ENCODE measurements around the gene DOCK4.

DNA sequence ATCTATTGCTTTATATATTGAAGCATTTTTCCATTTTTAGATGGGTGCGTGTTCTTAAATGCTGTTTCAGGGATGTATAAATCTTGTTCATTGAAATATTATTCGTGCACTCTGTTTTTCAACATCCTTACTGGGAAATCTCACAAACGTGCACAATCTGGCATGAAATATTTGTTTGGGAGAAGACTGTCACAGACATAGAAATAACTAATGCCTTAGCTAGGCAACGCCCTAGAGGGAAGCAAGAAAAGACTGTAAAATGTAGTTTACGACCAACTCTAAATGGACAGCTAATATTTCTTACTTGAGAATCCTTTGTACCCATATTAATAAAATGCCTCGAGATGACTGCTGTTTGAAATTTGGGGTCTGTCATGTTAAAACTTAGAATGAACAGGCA is 8.9 kb downstream of the DOCK4 start:
- TF ChIP-seq YY1 (IDR thresholded peaks at IDR 0.05; ENCODE audit: low read depth): no peak
- no peak for TF ChIP-seq FOXM1 (IDR thresholded peaks at IDR 0.05; ENCODE audit: borderline replicate concordance, low read depth)
- TF ChIP-seq NFIC (IDR thresholded peaks at IDR 0.05): no peak
- TF ChIP-seq, protein P1, sequence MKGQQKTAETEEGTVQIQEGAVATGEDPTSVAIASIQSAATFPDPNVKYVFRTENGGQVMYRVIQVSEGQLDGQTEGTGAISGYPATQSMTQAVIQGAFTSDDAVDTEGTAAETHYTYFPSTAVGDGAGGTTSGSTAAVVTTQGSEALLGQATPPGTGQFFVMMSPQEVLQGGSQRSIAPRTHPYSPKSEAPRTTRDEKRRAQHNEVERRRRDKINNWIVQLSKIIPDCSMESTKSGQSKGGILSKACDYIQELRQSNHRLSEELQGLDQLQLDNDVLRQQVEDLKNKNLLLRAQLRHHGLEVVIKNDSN (IDR thresholded peaks at IDR 0.05): no peak
- TF ChIP-seq CEBPB (IDR thresholded peaks at IDR 0.05): no peak
- no peak for TF ChIP-seq TEAD4 (IDR thresholded peaks at IDR 0.05)
- no peak for TF ChIP-seq EP300 (IDR thresholded peaks at IDR 0.05; ENCODE audit: borderline replicate concordance)
- TF ChIP-seq, protein P2, sequence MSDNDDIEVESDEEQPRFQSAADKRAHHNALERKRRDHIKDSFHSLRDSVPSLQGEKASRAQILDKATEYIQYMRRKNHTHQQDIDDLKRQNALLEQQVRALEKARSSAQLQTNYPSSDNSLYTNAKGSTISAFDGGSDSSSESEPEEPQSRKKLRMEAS (IDR thresholded peaks at IDR 0.05): no peak
- TF ChIP-seq RAD21 (IDR thresholded peaks at IDR 0.05; ENCODE audit: low read depth): no peak
